ENCODE results near the gene PDE5A. TPM values are rescaled to one million over a fixed set of nuclear protein-coding genes. Genes with fewer than 3 reads are reported as not detected.

PDE5A gene
- total RNA-seq = 1.6 and 6.9 TPM in 2 replicates

GRCh38 chr4:119628281-119629141 lies at the start of gene PDE5A:
TSS of gene PDE5A (minus strand) at chr4:119628804. CDS start at chr4:119628671, 133 bp downstream.

